ENCODE results near the gene NTN4.
"Not testable (repeated sequence)": the region's sequence is repeated elsewhere in the genome, so short reads cannot be mapped to it uniquely, and the experiment has no call there.

NTN4 gene

DNA sequence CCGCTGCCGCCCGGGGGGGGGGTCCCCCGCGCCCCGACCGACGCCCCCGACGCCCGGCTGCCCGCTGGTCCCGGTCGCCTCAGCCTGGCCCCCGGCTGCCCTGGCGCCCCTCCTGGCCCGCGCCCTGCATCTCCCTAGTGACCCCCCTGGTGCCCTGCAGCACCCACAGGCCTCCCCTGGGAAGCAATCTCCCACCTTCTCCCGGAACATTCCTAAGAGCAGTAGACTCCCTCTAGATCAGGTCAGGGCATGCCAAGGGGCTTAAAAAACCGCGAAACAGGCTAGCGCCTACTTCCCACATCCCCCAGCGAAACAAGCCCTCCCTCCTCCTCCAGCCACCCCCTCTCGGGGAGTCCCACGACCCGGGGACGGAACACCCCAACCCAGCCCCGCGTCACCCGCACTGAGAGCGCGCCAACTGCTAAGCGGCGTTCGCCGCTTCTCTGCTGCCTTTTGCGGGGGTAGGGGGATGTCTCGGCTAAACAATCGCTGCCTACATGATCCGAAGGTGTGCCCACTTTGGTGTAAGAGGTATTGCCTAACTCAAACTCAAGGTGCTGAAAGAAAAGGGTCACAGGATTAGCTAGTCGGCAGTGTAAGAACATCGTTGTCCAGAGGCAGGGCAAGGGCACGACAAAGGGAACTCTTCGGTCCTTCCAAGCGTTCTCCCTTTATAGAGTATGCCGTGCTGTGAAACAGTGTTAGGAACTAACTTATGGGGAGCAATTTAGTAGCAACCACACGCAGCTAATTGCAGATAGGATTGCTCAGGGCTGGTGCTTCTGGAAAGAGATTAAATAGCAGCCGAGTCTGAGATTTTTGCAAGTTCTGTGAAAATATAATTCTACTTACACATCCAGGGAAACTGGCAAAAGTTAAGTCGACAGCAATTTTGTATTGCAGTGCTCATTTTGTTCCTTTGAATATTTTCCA is 619 bp upstream of the NTN4 start:
- Histone ChIP-seq H3K4me1 (ENCODE audit: control insufficient read depth in 1 of 2, insufficient read depth in 2 of 2, low read length in 2 of 2) (peaks cover 9 to 30% of the 10 kb centered on the region in 2 donors), H3K4me3 (ENCODE audit: low read depth in 1 of 2, low read length in 2 of 2) (peak overlapping the region; percentile 78 to 87), H3K27me3 (ENCODE audit: low read depth, low read length) (peaks cover 9% of the 10 kb centered on the region), H3K36me3 (ENCODE audit: control insufficient read depth in 1 of 2, insufficient read depth in 2 of 2, low read length in 2 of 2) (no peaks in the 10 kb centered on the region), H3K9me3 (ENCODE audit: control insufficient read depth in 1 of 2, low read length in 2 of 2) (no peaks in the 10 kb centered on the region), H3K27ac (ENCODE audit: low read length) (peak overlapping the region; percentile 75)

DNA sequence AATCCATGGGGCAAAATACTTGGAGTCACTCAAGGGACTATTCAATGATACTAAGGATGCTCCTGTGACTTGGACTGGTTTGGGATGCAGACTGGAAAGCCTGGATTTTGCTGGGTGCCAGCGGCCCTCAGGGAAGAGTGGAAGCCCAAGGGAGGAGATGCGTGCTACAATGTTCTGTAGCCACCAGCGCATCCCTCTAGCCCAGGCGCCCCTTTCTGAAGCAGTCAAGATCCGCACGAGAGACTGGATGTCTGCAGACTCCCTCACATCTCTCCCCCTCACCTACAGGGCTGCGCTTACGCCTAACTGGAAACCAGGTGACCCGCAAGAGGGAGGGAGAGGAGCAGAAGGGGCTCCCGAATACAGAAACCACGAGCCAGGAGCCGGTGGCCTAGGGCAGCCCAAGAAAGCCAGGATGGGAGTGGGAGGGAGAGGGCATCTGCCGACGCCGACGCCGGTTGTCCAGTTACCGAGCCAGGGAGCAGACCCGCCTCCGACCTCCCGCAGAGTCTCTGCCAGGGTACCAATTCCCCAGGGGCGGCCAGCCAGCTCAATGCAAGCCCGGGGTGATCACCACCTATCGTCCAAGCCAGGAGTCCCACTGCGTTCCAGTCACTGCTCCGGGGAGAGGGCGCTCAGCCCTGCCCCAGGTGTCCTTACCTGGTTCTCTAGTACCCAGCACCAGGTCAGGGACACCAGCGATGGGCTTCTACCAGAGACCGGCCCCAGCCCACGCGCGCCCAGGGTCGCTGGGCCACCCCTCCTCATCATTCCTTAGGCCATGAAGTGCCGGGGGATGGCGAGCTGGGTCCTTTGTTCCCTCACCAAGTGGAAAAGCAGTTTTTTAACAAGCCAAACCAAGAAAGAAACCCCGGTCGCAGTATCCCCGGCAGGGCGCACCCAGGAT is 1.2 kb downstream of the NTN4 start:
- H3K4me3 ChIP-seq (ENCODE audit: low read depth in 1 of 2, low read length in 2 of 2): peak overlapping the region; percentile 70 to 87
- H3K27ac ChIP-seq (ENCODE audit: low read length): peak overlapping the region; percentile 39
- no peaks in the 10 kb centered on the region for H3K9me3 ChIP-seq (ENCODE audit: control insufficient read depth in 1 of 2, low read length in 2 of 2)
- peaks cover 11 to 30% of the 10 kb centered on the region in 2 donors for H3K4me1 ChIP-seq (ENCODE audit: control insufficient read depth in 1 of 2, insufficient read depth in 2 of 2, low read length in 2 of 2)
- H3K36me3 ChIP-seq (ENCODE audit: control insufficient read depth in 1 of 2, insufficient read depth in 2 of 2, low read length in 2 of 2): no peaks in the 10 kb centered on the region
- H3K27me3 ChIP-seq (ENCODE audit: low read depth, low read length): peaks cover 9% of the 10 kb centered on the region

DNA sequence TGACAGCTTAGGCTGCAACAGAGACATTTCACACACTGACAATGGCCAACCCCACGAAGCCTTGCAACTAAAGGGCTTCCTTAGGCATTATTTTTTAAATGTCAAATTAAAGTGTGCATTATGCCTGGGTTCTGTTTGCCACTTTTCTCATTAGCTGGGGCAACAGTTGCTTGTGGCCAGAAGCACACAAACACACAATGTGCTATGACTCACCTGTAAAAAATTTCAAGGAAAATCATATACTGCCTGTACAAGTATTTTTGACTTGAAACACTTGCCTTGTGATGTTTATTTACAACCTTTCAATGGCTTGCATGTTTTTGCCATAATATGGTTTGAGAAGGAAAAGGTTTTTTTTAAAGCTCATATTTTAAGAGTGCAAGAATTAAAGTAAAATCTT is 1.9 kb downstream of the NTN4 start:
- Histone ChIP-seq H3K4me1 (ENCODE audit: control insufficient read depth in 1 of 2, insufficient read depth in 2 of 2, low read length in 2 of 2) (peaks cover 11 to 30% of the 10 kb centered on the region in 2 donors), H3K27me3 (ENCODE audit: low read depth, low read length) (peaks cover 9% of the 10 kb centered on the region), H3K9me3 (ENCODE audit: control insufficient read depth in 1 of 2, low read length in 2 of 2) (no peaks in the 10 kb centered on the region), H3K4me3 (ENCODE audit: low read depth in 1 of 2, low read length in 2 of 2) (peak overlapping the region; percentile 70 to 87), H3K27ac (ENCODE audit: low read length) (no peak overlapping the region), H3K36me3 (ENCODE audit: control insufficient read depth in 1 of 2, insufficient read depth in 2 of 2, low read length in 2 of 2) (no peaks in the 10 kb centered on the region)

DNA sequence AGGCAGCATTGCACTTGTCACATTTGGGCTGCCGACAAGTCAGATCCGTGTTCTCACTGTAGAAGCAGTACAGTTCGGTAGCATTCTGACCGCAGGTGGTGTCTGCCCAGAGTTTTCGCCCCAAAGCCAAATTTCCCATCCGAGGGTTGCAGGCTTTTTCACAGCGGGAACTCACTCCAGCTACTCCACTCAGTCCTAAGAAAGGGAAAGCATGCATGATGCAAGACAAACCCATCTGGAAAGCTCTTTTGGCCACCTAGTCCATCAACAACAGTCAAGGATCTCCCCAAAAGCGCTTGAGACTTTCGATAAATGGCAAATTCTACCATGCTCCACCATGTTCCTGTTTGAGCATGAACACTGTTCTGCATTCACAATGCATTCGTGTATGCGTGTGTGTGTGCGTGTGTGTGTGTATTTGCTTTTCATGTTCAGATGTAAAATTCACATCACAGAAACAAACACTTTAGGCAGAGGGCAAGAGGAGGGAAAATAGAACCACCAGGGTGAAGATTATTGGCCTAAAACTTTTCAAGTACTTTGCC is 3.2 kb downstream of the NTN4 start:
- H3K27me3 ChIP-seq (ENCODE audit: low read depth, low read length): peaks cover 9% of the 10 kb centered on the region
- no peak overlapping the region for H3K27ac ChIP-seq (ENCODE audit: low read length)
- H3K36me3 ChIP-seq (ENCODE audit: control insufficient read depth in 1 of 2, insufficient read depth in 2 of 2, low read length in 2 of 2): no peaks in the 10 kb centered on the region
- H3K4me1 ChIP-seq (ENCODE audit: control insufficient read depth in 1 of 2, insufficient read depth in 2 of 2, low read length in 2 of 2): peaks cover 11 to 30% of the 10 kb centered on the region in 2 donors
- H3K9me3 ChIP-seq (ENCODE audit: control insufficient read depth in 1 of 2, low read length in 2 of 2): no peaks in the 10 kb centered on the region
- no peak overlapping the region for H3K4me3 ChIP-seq (ENCODE audit: low read depth in 1 of 2, low read length in 2 of 2)

DNA sequence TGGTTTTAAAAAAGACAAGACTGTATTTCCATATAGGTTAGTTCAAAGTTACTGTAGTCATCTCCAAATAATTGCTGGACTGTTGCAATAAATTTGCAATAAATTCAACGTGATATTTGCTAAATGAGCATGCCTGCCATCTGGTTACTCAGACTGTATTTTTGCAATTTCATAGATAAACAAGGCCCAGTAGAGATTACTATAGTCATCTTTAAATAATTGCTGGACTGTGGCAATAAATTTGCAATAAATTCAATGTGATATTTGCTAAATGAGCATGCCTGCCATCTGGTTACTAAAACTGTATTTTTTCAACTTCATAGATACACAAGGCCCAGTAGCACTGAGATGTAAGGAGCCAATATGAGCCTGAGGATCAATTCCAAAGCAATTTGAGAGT is 5.6 kb downstream of the NTN4 start:
- H3K9me3 ChIP-seq (ENCODE audit: control insufficient read depth in 1 of 2, low read length in 2 of 2): no peaks in the 10 kb centered on the region
- H3K4me3 ChIP-seq (ENCODE audit: low read depth in 1 of 2, low read length in 2 of 2): no peak overlapping the region
- H3K27me3 ChIP-seq (ENCODE audit: low read depth, low read length): peaks cover 4% of the 10 kb centered on the region
- H3K4me1 ChIP-seq (ENCODE audit: control insufficient read depth in 1 of 2, insufficient read depth in 2 of 2, low read length in 2 of 2): peaks cover 11 to 26% of the 10 kb centered on the region in 2 donors
- no peak overlapping the region for H3K27ac ChIP-seq (ENCODE audit: low read length)
- no peaks in the 10 kb centered on the region for H3K36me3 ChIP-seq (ENCODE audit: control insufficient read depth in 1 of 2, insufficient read depth in 2 of 2, low read length in 2 of 2)

DNA sequence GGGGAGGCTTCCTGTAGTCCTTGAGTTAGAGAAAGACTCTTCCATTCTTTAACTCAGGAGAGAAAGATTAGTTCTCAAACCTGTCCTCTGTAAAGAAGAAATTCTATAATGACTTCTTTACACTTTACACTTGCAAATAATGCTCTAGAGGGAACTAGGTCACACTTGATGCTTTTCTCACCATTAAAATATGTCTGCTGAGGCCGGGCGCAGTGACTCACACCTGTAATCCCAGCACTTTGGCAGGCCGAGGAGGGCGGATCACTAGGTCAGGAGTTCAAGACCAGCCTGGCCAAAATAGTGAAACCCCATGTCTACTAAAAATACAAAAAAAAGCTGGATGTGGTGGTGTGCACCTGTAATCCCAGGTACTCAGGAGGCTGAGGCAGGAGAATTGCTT is 6.3 kb downstream of the NTN4 start:
- no peaks in the 10 kb centered on the region for H3K9me3 ChIP-seq (ENCODE audit: control insufficient read depth in 1 of 2, low read length in 2 of 2)
- H3K27me3 ChIP-seq (ENCODE audit: low read depth, low read length): peaks cover under 1% of the 10 kb centered on the region
- no peak overlapping the region for H3K27ac ChIP-seq (ENCODE audit: low read length)
- H3K4me3 ChIP-seq (ENCODE audit: low read depth in 1 of 2, low read length in 2 of 2): no peak overlapping the region
- H3K4me1 ChIP-seq (ENCODE audit: control insufficient read depth in 1 of 2, insufficient read depth in 2 of 2, low read length in 2 of 2): peaks cover 11 to 20% of the 10 kb centered on the region in 2 donors
- no peaks in the 10 kb centered on the region for H3K36me3 ChIP-seq (ENCODE audit: control insufficient read depth in 1 of 2, insufficient read depth in 2 of 2, low read length in 2 of 2)

DNA sequence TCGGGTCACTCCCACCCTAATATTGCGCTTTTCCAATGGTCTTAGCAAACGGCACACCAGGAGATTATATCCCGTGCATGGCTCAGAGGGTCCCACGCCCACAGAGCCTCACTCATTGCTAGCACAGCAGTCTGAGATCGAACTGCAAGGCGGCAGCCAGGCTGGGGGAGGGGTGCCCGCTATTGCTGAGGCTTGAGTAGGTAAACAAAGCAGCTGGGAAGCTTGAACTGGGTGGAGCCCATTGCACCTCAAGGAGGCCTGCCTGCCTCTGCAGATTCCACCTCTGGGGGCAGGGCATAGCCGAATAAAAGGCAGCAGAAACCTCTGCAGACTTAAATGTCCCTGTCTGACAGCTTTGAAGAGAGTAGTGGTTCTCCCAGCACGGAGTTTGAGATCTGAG is 15.1 kb downstream of the NTN4 start:
- not testable (repeated sequence) for H3K9me3 ChIP-seq (ENCODE audit: control insufficient read depth in 1 of 2, low read length in 2 of 2); H3K4me1 ChIP-seq (ENCODE audit: control insufficient read depth in 1 of 2, insufficient read depth in 2 of 2, low read length in 2 of 2); H3K27me3 ChIP-seq (ENCODE audit: low read depth, low read length); H3K27ac ChIP-seq (ENCODE audit: low read length); H3K36me3 ChIP-seq (ENCODE audit: control insufficient read depth in 1 of 2, insufficient read depth in 2 of 2, low read length in 2 of 2); H3K4me3 ChIP-seq (ENCODE audit: low read depth in 1 of 2, low read length in 2 of 2)

DNA sequence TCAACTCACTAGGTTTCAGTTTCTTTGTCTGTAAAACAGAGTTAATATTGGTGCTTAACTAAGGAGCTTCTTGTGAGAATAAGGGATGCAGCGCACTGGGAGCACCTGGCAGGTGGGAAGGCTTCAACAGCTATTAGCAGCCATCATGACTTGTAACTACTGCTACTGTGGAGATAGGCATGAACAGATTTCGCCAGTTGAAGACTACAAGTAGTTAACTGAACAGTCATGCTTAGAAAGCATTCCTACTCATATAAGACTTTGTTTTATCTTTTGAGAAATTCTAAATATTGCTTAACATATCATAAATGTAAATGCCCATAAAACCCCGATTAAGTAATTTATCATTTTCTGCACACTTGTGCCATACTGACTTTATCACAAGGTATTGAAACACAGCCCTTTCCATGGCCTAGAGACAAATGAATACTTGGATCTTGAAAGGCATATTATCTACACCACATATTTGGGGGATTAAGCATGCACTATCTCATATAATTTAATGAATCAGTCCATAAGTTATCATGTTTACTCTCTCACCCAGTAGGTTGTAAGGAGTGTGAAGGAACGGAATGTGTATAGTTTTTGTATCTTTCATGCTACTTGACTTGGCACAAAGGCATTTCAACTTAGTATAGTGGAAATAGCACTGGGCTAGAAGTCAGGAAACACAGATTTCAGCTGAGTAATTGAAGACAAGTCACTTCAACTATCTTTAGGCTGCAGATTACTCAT is 16.1 kb downstream of the NTN4 start:
- peaks cover 0 to 4% of the 10 kb centered on the region in 2 donors for H3K36me3 ChIP-seq (ENCODE audit: control insufficient read depth in 1 of 2, insufficient read depth in 2 of 2, low read length in 2 of 2)
- no peaks in the 10 kb centered on the region for H3K27me3 ChIP-seq (ENCODE audit: low read depth, low read length)
- H3K4me1 ChIP-seq (ENCODE audit: control insufficient read depth in 1 of 2, insufficient read depth in 2 of 2, low read length in 2 of 2): no peaks in the 10 kb centered on the region
- H3K4me3 ChIP-seq (ENCODE audit: low read depth in 1 of 2, low read length in 2 of 2): no peak overlapping the region
- no peak overlapping the region for H3K27ac ChIP-seq (ENCODE audit: low read length)
- H3K9me3 ChIP-seq (ENCODE audit: control insufficient read depth in 1 of 2, low read length in 2 of 2): no peaks in the 10 kb centered on the region

DNA sequence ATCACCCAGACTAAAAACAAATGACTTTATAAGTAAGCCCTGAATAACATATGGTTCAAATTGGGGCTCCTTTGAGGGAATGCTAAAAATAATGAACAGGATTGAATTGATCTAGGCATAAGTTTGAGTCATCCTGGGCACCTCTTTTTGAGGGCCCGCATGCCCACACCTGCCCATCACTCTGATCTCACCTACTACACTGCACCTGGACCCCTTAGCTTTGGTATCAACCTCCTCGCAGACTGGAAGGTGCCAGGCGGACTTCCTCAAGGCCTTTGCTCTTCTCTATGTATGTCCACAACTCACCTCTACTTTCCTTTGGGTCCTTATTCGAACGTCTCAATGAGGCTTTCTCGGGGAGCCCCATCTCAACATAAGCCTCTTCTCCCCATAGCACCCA is 17.2 kb downstream of the NTN4 start:
- H3K4me1 ChIP-seq (ENCODE audit: control insufficient read depth in 1 of 2, insufficient read depth in 2 of 2, low read length in 2 of 2): no peaks in the 10 kb centered on the region
- H3K9me3 ChIP-seq (ENCODE audit: control insufficient read depth in 1 of 2, low read length in 2 of 2): no peaks in the 10 kb centered on the region
- no peaks in the 10 kb centered on the region for H3K27me3 ChIP-seq (ENCODE audit: low read depth, low read length)
- H3K4me3 ChIP-seq (ENCODE audit: low read depth in 1 of 2, low read length in 2 of 2): no peak overlapping the region
- H3K36me3 ChIP-seq (ENCODE audit: control insufficient read depth in 1 of 2, insufficient read depth in 2 of 2, low read length in 2 of 2): peaks cover 0 to 4% of the 10 kb centered on the region in 2 donors
- H3K27ac ChIP-seq (ENCODE audit: low read length): no peak overlapping the region

DNA sequence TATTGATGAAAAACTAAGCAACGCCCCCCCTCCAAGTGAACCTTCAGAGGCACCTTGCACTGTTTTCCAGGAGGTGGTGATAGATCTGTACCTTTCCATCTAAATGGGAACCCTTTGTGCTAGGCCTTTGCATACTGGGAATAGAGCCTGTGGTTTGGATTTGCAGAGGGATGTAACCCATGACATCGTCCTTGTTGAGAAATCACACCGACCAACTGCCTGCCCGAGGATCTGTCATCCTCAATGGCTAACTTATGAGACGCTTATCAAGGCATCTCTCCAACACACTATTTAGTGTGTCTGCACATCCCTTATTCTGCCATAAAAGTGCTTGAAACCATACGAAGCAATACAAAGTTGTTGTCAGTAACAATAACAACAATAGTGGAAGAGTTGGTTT is 22.9 kb downstream of the NTN4 start:
- Histone ChIP-seq H3K36me3 (ENCODE audit: control insufficient read depth in 1 of 2, insufficient read depth in 2 of 2, low read length in 2 of 2) (peaks cover 0 to 5% of the 10 kb centered on the region in 2 donors), H3K4me1 (ENCODE audit: control insufficient read depth in 1 of 2, insufficient read depth in 2 of 2, low read length in 2 of 2) (peaks cover 0 to 4% of the 10 kb centered on the region in 2 donors), H3K27ac (ENCODE audit: low read length) (no peak overlapping the region)

More for the DNA sequence above, 22.9 kb downstream of the NTN4 start:
- H3K4me3 ChIP-seq (ENCODE audit: low read depth in 1 of 2, low read length in 2 of 2): no peak overlapping the region
- no peaks in the 10 kb centered on the region for H3K9me3 ChIP-seq (ENCODE audit: control insufficient read depth in 1 of 2, low read length in 2 of 2)
- no peaks in the 10 kb centered on the region for H3K27me3 ChIP-seq (ENCODE audit: low read depth, low read length)

Measured in muscle layer of duodenum (tissue), 2 donors.